ENCODE results near the gene NLRC5.

Gene NLRC5

DNA sequence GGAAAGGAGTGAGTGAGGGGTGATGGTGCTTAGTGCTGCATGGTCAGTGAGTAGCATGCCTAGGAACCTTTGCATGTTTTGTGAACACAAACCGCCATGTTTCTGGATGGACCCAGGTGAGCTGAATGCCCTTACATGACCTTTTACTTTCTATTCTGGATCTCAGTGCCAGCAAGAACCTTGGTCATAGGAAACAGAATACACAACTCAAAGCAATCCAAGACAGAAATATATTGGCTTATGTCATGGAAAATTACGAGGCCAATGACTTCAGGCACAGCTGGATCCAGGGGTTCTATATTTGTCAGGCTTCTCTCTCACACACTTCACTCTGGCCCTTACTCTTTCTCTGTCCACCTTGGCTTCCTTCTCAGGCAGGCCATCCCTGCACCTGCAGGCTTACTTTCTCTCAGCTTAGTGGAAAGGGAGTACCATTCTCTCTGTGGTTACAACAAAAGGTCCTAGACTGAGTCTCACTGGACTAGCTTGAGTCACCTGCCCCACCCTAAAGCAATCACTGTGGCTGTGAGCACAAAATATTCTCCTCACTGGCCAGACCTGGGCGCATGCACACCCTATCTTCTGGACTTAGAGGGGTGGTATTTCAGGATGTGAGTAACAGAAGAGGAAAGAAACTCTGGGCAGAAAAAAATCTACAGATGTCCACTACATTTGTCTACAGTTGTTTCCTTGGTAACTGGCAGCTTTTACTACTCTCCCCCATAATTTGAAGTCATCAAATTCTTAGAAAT is 82.7 kb downstream of the NLRC5 start:
- H3K36me3 ChIP-seq (ENCODE audit: control insufficient read depth in 1 of 2, insufficient read depth in 2 of 2, low read depth in 1 of 2, low read length in 2 of 2), result peaks cover 0 to 75% of the 10 kb centered on the region in 2 experiments
- H3K27ac ChIP-seq (ENCODE audit: low read length, poor library complexity, severe bottlenecking), result no peak overlapping the region
- peak; percentile 14 for DNase-seq
- H3K9ac ChIP-seq (ENCODE audit: low read length), result peak overlapping the region; percentile 37
- H2AFZ ChIP-seq (ENCODE audit: low read depth, low read length), result no peak overlapping the region
- no peak overlapping the region for H2BK5ac ChIP-seq (ENCODE audit: low read depth, low read length, poor library complexity, severe bottlenecking)
- no peak overlapping the region for H3K14ac ChIP-seq (ENCODE audit: low read length in 2 of 2)
- no peak overlapping the region for H4K91ac ChIP-seq (ENCODE audit: low read length)
- H3K79me1 ChIP-seq (replicated peaks; ENCODE audit: low read length, poor library complexity, severe bottlenecking), result no peaks in the 10 kb centered on the region
- H4K8ac ChIP-seq (ENCODE audit: low read length), result no peak overlapping the region
- no peak overlapping the region for H2AK5ac ChIP-seq (ENCODE audit: low read length, severe bottlenecking)
- H3K18ac ChIP-seq (ENCODE audit: low read depth in 1 of 2, low read length in 2 of 2), result no peak overlapping the region
- no peak overlapping the region for H3K4me2 ChIP-seq (ENCODE audit: low read length, poor library complexity, severe bottlenecking)
- H2BK12ac ChIP-seq (ENCODE audit: low read length in 2 of 2), result no peak overlapping the region
- no peaks in the 10 kb centered on the region for H3K9me3 ChIP-seq (ENCODE audit: control insufficient read depth, low read length)
- WGBS, result 96% methylated on average over 2 of the region's 3 CpGs
- no peak overlapping the region for H2BK15ac ChIP-seq (ENCODE audit: low read depth, poor library complexity, severe bottlenecking)
- H2BK120ac ChIP-seq (ENCODE audit: low read depth, low read length), result no peak overlapping the region
- no peak overlapping the region for H3K23ac ChIP-seq (ENCODE audit: low read length in 2 of 2)
- peaks cover 0 to 10% of the 10 kb centered on the region in 2 experiments for H3K27me3 ChIP-seq (ENCODE audit: control insufficient read depth in 1 of 2, insufficient read depth in 1 of 2, low read length in 2 of 2)
- H3K4me1 ChIP-seq (ENCODE audit: control insufficient read depth, insufficient read depth, low read depth, low read length), result no peaks in the 10 kb centered on the region
- no peak overlapping the region for H3K4me3 ChIP-seq (ENCODE audit: insufficient read depth in 1 of 2, low read depth in 1 of 2, low read length in 2 of 2)
- no peak overlapping the region for H3K4ac ChIP-seq (ENCODE audit: low read depth in 1 of 2, low read length in 2 of 2)

DNA sequence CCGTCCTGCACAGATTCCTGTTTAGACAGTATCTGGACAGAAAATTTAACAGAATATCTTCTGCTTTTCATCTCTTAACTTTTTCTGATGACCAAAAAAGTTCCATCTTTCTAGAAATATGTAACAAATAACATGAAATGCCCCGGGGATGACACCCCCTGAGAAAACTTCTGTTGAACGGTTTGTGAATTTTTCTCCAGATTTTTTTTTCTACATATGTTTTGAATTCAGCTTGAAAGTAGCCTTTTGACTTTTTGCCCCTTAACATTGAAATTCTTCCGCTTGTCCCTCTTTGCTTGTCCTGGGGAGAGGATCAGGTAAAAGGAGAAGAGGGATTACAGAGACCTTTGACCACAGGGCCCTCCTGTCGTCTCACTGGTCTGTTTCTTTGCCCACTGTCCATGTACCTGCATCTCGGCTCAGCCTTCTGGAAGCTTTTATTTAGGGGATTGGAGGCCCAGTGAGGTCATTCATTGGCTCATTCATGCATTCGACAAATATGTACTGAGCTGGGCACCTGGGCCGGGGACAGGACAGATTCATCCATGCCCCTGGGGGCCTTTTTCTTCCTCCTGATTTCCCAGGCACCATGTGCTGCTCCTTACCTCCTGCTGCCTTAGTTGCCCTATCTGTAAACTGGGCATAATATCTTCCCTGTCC is 83.4 kb downstream of the NLRC5 start:
- Histone ChIP-seq H2BK15ac (ENCODE audit: low read depth, poor library complexity, severe bottlenecking) (no peak overlapping the region), H3K36me3 (ENCODE audit: control insufficient read depth in 1 of 2, insufficient read depth in 2 of 2, low read depth in 1 of 2, low read length in 2 of 2) (peaks cover 0 to 75% of the 10 kb centered on the region in 2 experiments), H2AK5ac (ENCODE audit: low read length, severe bottlenecking) (no peak overlapping the region), H3K4me3 (ENCODE audit: insufficient read depth in 1 of 2, low read depth in 1 of 2, low read length in 2 of 2) (no peak overlapping the region), H2BK5ac (ENCODE audit: low read depth, low read length, poor library complexity, severe bottlenecking) (no peak overlapping the region), H3K4me1 (ENCODE audit: control insufficient read depth, insufficient read depth, low read depth, low read length) (no peaks in the 10 kb centered on the region), H3K14ac (ENCODE audit: low read length in 2 of 2) (no peak overlapping the region), H2AFZ (ENCODE audit: low read depth, low read length) (no peak overlapping the region), H2BK120ac (ENCODE audit: low read depth, low read length) (no peak overlapping the region), H3K79me1 (replicated peaks; ENCODE audit: low read length, poor library complexity, severe bottlenecking) (no peaks in the 10 kb centered on the region), H3K27ac (ENCODE audit: low read length, poor library complexity, severe bottlenecking) (no peak overlapping the region), H2BK12ac (ENCODE audit: low read length in 2 of 2) (no peak overlapping the region), H3K9ac (ENCODE audit: low read length) (peak overlapping the region; percentile 37), H3K9me3 (ENCODE audit: control insufficient read depth, low read length) (no peaks in the 10 kb centered on the region), H4K91ac (ENCODE audit: low read length) (no peak overlapping the region), H3K23ac (ENCODE audit: low read length in 2 of 2) (no peak overlapping the region), H3K4ac (ENCODE audit: low read depth in 1 of 2, low read length in 2 of 2) (no peak overlapping the region), H3K4me2 (ENCODE audit: low read length, poor library complexity, severe bottlenecking) (no peak overlapping the region), H3K27me3 (ENCODE audit: control insufficient read depth in 1 of 2, insufficient read depth in 1 of 2, low read length in 2 of 2) (peaks cover 0 to 6% of the 10 kb centered on the region in 2 experiments), H3K18ac (ENCODE audit: low read depth in 1 of 2, low read length in 2 of 2) (no peak overlapping the region), H4K8ac (ENCODE audit: low read length) (no peak overlapping the region)
- DNase-seq, result no peak
- 81% methylated on average over 8 of the region's 8 CpGs for WGBS

DNA sequence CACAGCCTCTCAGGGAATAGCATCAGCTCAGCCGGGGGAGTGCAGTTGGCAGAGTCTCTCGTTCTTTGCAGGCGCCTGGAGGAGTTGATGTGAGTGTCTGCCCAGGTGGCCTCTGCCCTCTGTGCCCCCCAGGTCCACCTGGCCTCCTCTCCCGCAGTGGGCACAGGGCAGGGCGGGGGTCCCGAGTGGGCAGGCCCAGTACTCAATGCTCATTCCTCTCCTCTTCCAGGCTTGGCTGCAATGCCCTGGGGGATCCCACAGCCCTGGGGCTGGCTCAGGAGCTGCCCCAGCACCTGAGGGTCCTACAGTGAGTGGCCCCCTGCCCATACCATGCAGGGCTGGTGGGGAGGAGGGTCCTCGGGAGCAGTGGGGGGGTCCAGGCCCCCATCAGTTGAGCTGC is 88.4 kb downstream of the NLRC5 start:
- no peaks in the 10 kb centered on the region for H3K4me1 ChIP-seq (ENCODE audit: control insufficient read depth, insufficient read depth, low read depth, low read length)
- no peak overlapping the region for H2BK12ac ChIP-seq (ENCODE audit: low read length in 2 of 2)
- H2BK120ac ChIP-seq (ENCODE audit: low read depth, low read length), result no peak overlapping the region
- H2BK15ac ChIP-seq (ENCODE audit: low read depth, poor library complexity, severe bottlenecking), result no peak overlapping the region
- peaks cover 3 to 86% of the 10 kb centered on the region in 2 experiments for H3K36me3 ChIP-seq (ENCODE audit: control insufficient read depth in 1 of 2, insufficient read depth in 2 of 2, low read depth in 1 of 2, low read length in 2 of 2)
- no peak overlapping the region for H3K4me3 ChIP-seq (ENCODE audit: insufficient read depth in 1 of 2, low read depth in 1 of 2, low read length in 2 of 2)
- no peak overlapping the region for H3K9ac ChIP-seq (ENCODE audit: low read length)
- 84% methylated on average over 4 of the region's 7 CpGs for WGBS
- H3K14ac ChIP-seq (ENCODE audit: low read length in 2 of 2), result no peak overlapping the region
- H3K27ac ChIP-seq (ENCODE audit: low read length, poor library complexity, severe bottlenecking), result no peak overlapping the region
- H3K27me3 ChIP-seq (ENCODE audit: control insufficient read depth in 1 of 2, insufficient read depth in 1 of 2, low read length in 2 of 2), result peaks cover 0 to 20% of the 10 kb centered on the region in 2 experiments
- H3K4ac ChIP-seq (ENCODE audit: low read depth in 1 of 2, low read length in 2 of 2), result no peak overlapping the region
- H3K79me1 ChIP-seq (replicated peaks; ENCODE audit: low read length, poor library complexity, severe bottlenecking), result no peaks in the 10 kb centered on the region
- no peak overlapping the region for H2BK5ac ChIP-seq (ENCODE audit: low read depth, low read length, poor library complexity, severe bottlenecking)
- no peaks in the 10 kb centered on the region for H3K9me3 ChIP-seq (ENCODE audit: control insufficient read depth, low read length)
- H4K8ac ChIP-seq (ENCODE audit: low read length), result no peak overlapping the region
- H2AK5ac ChIP-seq (ENCODE audit: low read length, severe bottlenecking), result no peak overlapping the region
- H3K23ac ChIP-seq (ENCODE audit: low read length in 2 of 2), result no peak overlapping the region
- H2AFZ ChIP-seq (ENCODE audit: low read depth, low read length), result no peak overlapping the region
- DNase-seq, result no peak
- no peak overlapping the region for H3K18ac ChIP-seq (ENCODE audit: low read depth in 1 of 2, low read length in 2 of 2)
- H3K4me2 ChIP-seq (ENCODE audit: low read length, poor library complexity, severe bottlenecking), result no peak overlapping the region
- H4K91ac ChIP-seq (ENCODE audit: low read length), result no peak overlapping the region

DNA sequence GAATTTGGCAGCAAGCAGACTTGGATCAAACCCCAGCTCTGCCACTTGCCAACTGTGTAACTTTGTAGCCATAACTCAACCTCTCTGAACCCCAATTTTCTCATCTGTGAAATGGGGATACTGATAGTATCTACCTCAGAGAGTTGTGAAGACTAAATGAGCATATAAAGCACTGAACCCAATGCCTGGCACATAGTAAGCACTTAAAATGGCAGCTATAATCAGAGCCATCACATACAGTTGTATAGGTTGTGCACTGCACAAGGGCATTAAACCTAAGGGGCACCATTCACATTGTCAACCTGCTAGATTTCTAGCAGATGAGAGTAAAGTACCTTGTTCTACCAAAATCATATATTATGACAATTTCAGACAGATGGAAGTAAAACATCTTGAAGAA is 92.4 kb downstream of the NLRC5 start:
- H4K91ac ChIP-seq (ENCODE audit: low read length), result no peak overlapping the region
- no peak overlapping the region for H2AFZ ChIP-seq (ENCODE audit: low read depth, low read length)
- no peak overlapping the region for H3K27ac ChIP-seq (ENCODE audit: low read length, poor library complexity, severe bottlenecking)
- peaks cover 2% of the 10 kb centered on the region for H3K4me1 ChIP-seq (ENCODE audit: control insufficient read depth, insufficient read depth, low read depth, low read length)
- no peak for DNase-seq
- H3K4ac ChIP-seq (ENCODE audit: low read depth in 1 of 2, low read length in 2 of 2), result no peak overlapping the region
- peaks cover 3 to 64% of the 10 kb centered on the region in 2 experiments for H3K36me3 ChIP-seq (ENCODE audit: control insufficient read depth in 1 of 2, insufficient read depth in 2 of 2, low read depth in 1 of 2, low read length in 2 of 2)
- no peaks in the 10 kb centered on the region for H3K79me1 ChIP-seq (replicated peaks; ENCODE audit: low read length, poor library complexity, severe bottlenecking)
- no peak overlapping the region for H2BK15ac ChIP-seq (ENCODE audit: low read depth, poor library complexity, severe bottlenecking)
- H4K8ac ChIP-seq (ENCODE audit: low read length), result no peak overlapping the region
- H2AK5ac ChIP-seq (ENCODE audit: low read length, severe bottlenecking), result no peak overlapping the region
- H2BK120ac ChIP-seq (ENCODE audit: low read depth, low read length), result no peak overlapping the region
- H3K9ac ChIP-seq (ENCODE audit: low read length), result no peak overlapping the region
- no peak overlapping the region for H2BK5ac ChIP-seq (ENCODE audit: low read depth, low read length, poor library complexity, severe bottlenecking)
- H3K27me3 ChIP-seq (ENCODE audit: control insufficient read depth in 1 of 2, insufficient read depth in 1 of 2, low read length in 2 of 2), result peaks cover 0 to 27% of the 10 kb centered on the region in 2 experiments
- H3K23ac ChIP-seq (ENCODE audit: low read length in 2 of 2), result no peak overlapping the region
- no peak overlapping the region for H3K4me3 ChIP-seq (ENCODE audit: insufficient read depth in 1 of 2, low read depth in 1 of 2, low read length in 2 of 2)
- H3K4me2 ChIP-seq (ENCODE audit: low read length, poor library complexity, severe bottlenecking), result no peak overlapping the region
- no peak overlapping the region for H3K14ac ChIP-seq (ENCODE audit: low read length in 2 of 2)
- H3K9me3 ChIP-seq (ENCODE audit: control insufficient read depth, low read length), result no peaks in the 10 kb centered on the region
- H3K18ac ChIP-seq (ENCODE audit: low read depth in 1 of 2, low read length in 2 of 2), result no peak overlapping the region
- no peak overlapping the region for H2BK12ac ChIP-seq (ENCODE audit: low read length in 2 of 2)
